GM12865 (cell line): ENCODE results near the gene KANK2.

ENCODE experiments used
- DNase-seq: peaks from one replicate; pipeline ENCODE4 v3.0.0; 2010; ENCODE audit warnings: low read depth
- H3K4me3 ChIP-seq: 2 replicates; pipeline ENCODE4 v1.5.1; 2011; ENCODE audit warnings: mild to moderate bottlenecking, low read depth, low read length, control low read depth
- CTCF ChIP-seq: IDR thresholded peaks from 2 replicates; pipeline ENCODE4 v1.5.1; 2011; ENCODE audit warnings: low read length, control low read depth, low read depth, inconsistent platforms; ENCODE audit not compliant: insufficient read depth; ENCODE audit errors: missing control alignments

KANK2 gene

GRCh38 chr19:11196406-11197287, 698 bp downstream of the KANK2 start:
- H3K4me3 ChIP-seq = peak overlapping the region; percentile 92
- DNase-seq = no peak
- no peak for TF ChIP-seq CTCF

GRCh38 chr19:11195681-11196080, 1.7 kb downstream of the KANK2 start:
- no peak for DNase-seq
- no peak for TF ChIP-seq CTCF
- H3K4me3 ChIP-seq = no peak overlapping the region

GRCh38 chr19:11194656-11195558, 2.4 kb downstream of the KANK2 start:
- peak; percentile 49 for DNase-seq
- peak overlapping the region; percentile 28 for H3K4me3 ChIP-seq
- no peak for TF ChIP-seq CTCF

- no peak for TF ChIP-seq CTCF
- no peak for DNase-seq
- no peak overlapping the region for H3K4me3 ChIP-seq
These were observed 3.2 kb downstream of the KANK2 start for GRCh38 chr19:11194173-11194572.

GRCh38 chr19:11192957-11193939, 4.1 kb downstream of the KANK2 start:
- no peak for TF ChIP-seq CTCF
- no peak for DNase-seq
- no peak overlapping the region for H3K4me3 ChIP-seq

- DNase-seq = peak; percentile 66
- no peak for TF ChIP-seq CTCF
- H3K4me3 ChIP-seq = no peak overlapping the region
These were observed 5.4 kb downstream of the KANK2 start for GRCh38 chr19:11191934-11192333.
